ENCODE measurements around the gene ZNF573. TPM values are rescaled to one million over a fixed set of nuclear protein-coding genes. Genes with fewer than 3 reads are reported as not detected.
A peak's percentile ranks its signal among the peaks of the same experiment; 100 is the strongest.

Gene ZNF573
- total RNA-seq, 4 donors from 2014 or later = 4.4 to 17.5 (median 5.5) TPM

- TF ChIP-seq CTCF (IDR thresholded peaks at IDR 0.05) = no peak
- DNase-seq (ENCODE audit: low spot score) (no peak), ATAC-seq (ENCODE audit: low FRiP score) (no peak)
Observed at GRCh38 chr19:37719927-37720265, 59.5 kb downstream of the ZNF573 start.

- DNase-seq (ENCODE audit: low spot score) (peak; percentile 70), ATAC-seq (ENCODE audit: low FRiP score) (peak; percentile 99)
- TF ChIP-seq CTCF (IDR thresholded peaks at IDR 0.05) = no peak
Observed at GRCh38 chr19:37719111-37719926, 60.1 kb downstream of the ZNF573 start, which contains the start of gene ZNF607. Gene ZNF607, minus strand, starts transcription at chr19:37719761. Its CDS starts 8,143 bp downstream, at chr19:37711618.

- no peak for TF ChIP-seq CTCF (IDR thresholded peaks at IDR 0.05)
- ATAC-seq (ENCODE audit: low FRiP score) = no peak
- DNase-seq (ENCODE audit: low spot score) = no peak
Observed at GRCh38 chr19:37718304-37718703, 61.1 kb downstream of the ZNF573 start.

GRCh38 chr19:37716140-37716539 lies 63.2 kb downstream of the ZNF573 start:
- ATAC-seq (ENCODE audit: low FRiP score) = no peak
- DNase-seq (ENCODE audit: low spot score) = no peak
- TF ChIP-seq CTCF (IDR thresholded peaks at IDR 0.05) = no peak

GRCh38 chr19:37706052-37706605 lies 73.3 kb downstream of the ZNF573 start:
- DNase-seq (ENCODE audit: low spot score) = no peak
- ATAC-seq (ENCODE audit: low FRiP score) = no peak
- TF ChIP-seq CTCF (IDR thresholded peaks at IDR 0.05) = no peak

GRCh38 chr19:37699057-37699456 lies 80.3 kb downstream of the ZNF573 start:
- ATAC-seq (ENCODE audit: low FRiP score) (no peak), DNase-seq (ENCODE audit: low spot score) (no peak)
- TF ChIP-seq CTCF (IDR thresholded peaks at IDR 0.05) = no peak

- no peak for TF ChIP-seq CTCF (IDR thresholded peaks at IDR 0.05)
- DNase-seq (ENCODE audit: low spot score) (no peak), ATAC-seq (ENCODE audit: low FRiP score) (no peak)
Observed at GRCh38 chr19:37698216-37698615, 81.2 kb downstream of the ZNF573 start.
